RWPE1 (cell line): Measurements from ENCODE around the gene EIF1AD.

Experiments used
- CTCF ChIA-PET: fragments of 350-600 bp; sonication (Branson Sonifier 250); formaldehyde crosslinking; extraction: SDS; loops from one replicate; lab custom pipeline; 2021; lab: Yijun Ruan, JAX
- POLR2A ChIA-PET: fragments of 400-600 bp; formaldehyde crosslinking; extraction: SDS; loops from one replicate; lab custom pipeline; 2020; ENCODE audit warnings: antibody characterized with exemption; ENCODE audit not compliant: low non-redundant PET; lab: Yijun Ruan, JAX
- DNase-seq: peaks from one replicate; pipeline ENCODE4 v3.0.0; 2012; ENCODE audit warnings: low spot score
- H3K27ac ChIP-seq: fragments of 450-650 bp; 2 replicates; pipeline ENCODE4 v1.5.1; 2017
- CTCF ChIP-seq: fragments of 450-650 bp; conservative IDR thresholded peaks from 2 replicates; pipeline ENCODE4 v1.5.1; 2017; ENCODE audit warnings: low read depth, mild to moderate bottlenecking

The EIF1AD gene

GRCh38 chr11:65976216-65977176 lies 25.5 kb downstream of the EIF1AD start:
- DNase-seq, result no peak
- TF ChIP-seq CTCF, result no peak
- ChIA-PET POLR2A (interaction anchor here (0.6 kb wide), 1 partner anchor 84 kb away, joined by 3 read pairs; no protein-coding TSS in a partner anchor), CTCF (interaction anchor here (0.5 to 0.8 kb wide), 3 partner anchors 14 to 17 kb away, joined by 3 to 4 read pairs (median 4); no protein-coding TSS in a partner anchor)
- peak overlapping the region; percentile 35 for H3K27ac ChIP-seq

- CTCF ChIA-PET, result interaction anchor here (0.7 to 0.8 kb wide), 2 partner anchors 17 to 197 kb away, joined by 4 read pairs; no protein-coding TSS in a partner anchor
- no peak for TF ChIP-seq CTCF
- POLR2A ChIA-PET, result interaction anchor here (0.6 kb wide), 1 partner anchor 83 kb away, joined by 3 read pairs; no protein-coding TSS in a partner anchor
- no peak for DNase-seq
- H3K27ac ChIP-seq, result no peak overlapping the region
Measured at GRCh38 chr11:65975771-65976170, 26.2 kb downstream of the EIF1AD start.

- ChIA-PET POLR2A (no interaction called here), CTCF (interaction anchor here (0.6 to 1.2 kb wide), 3 partner anchors 9 to 61 kb away, joined by 5 read pairs; no protein-coding TSS in a partner anchor)
- H3K27ac ChIP-seq, result peak overlapping the region; percentile 67
- TF ChIP-seq CTCF, result no peak
- peak; percentile 68 for DNase-seq
Measured at GRCh38 chr11:65973439-65974110, 28.4 kb downstream of the EIF1AD start.

GRCh38 chr11:65972116-65972515 lies 29.8 kb downstream of the EIF1AD start:
- CTCF ChIA-PET, result no interaction called here
- H3K27ac ChIP-seq, result no peak overlapping the region; the same call in 1 of the 2 replicates
- no peak for DNase-seq
- POLR2A ChIA-PET, result interaction anchor here (0.7 kb wide), 1 partner anchor 56 kb away, joined by 8 read pairs; no protein-coding TSS in a partner anchor
- no peak for TF ChIP-seq CTCF

GRCh38 chr11:65968600-65969482 lies 33.1 kb downstream of the EIF1AD start:
- CTCF ChIA-PET, result interaction anchor here (0.6 kb wide), 1 partner anchor 101 kb away, joined by 3 read pairs; no protein-coding TSS in a partner anchor
- peak overlapping the region; percentile 37 for H3K27ac ChIP-seq
- DNase-seq, result no peak
- no peak for TF ChIP-seq CTCF
- POLR2A ChIA-PET, result no interaction called here
